Skeletal muscle cell (primary cell): ENCODE results near the gene OTOS.

Experiments used
- DNase-seq: peaks from one replicate; pipeline ENCODE4 v3.0.0-alpha.2; 2010; ENCODE audit warnings: low read depth
- H3K4me3 ChIP-seq: 2 replicates; pipeline ENCODE4 v1.5.1; 2011; ENCODE audit warnings: low read depth, mild to moderate bottlenecking, control low read depth, low read length, moderate library complexity

The OTOS gene

DNA sequence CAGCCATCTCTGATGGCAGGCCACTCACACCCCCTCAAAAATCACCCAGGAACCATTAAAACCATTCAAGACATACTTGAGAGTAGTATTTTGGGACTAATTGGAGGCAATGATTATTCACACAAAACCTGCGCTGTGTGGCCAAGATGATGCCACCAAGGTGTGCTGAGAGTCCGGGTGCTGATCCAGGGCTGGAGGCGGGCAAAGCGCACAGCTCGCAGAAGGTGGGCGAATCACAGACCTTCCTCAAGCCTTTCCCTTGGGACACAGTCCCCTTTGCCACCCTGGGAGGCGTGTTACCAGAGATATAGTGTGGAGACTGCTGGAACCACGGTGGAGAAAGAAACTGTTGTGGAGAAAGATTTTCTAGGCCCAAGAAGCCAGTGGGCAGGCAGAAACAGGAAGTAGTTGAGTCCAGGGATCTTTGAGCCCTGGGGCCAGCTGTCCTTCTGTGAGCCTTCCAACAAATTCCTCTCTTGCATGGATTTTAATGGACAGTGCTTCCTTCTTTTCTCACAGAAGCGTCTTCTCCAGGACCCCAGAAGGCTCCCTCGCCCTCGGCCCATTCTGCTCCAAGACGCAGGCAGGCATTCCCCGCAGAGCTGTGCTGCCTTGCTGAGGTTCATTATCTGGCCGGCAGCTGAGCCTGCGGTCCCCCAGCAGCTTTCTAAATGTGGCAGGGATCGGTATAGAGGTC is 12.4 kb downstream of the OTOS start:
- no peak for DNase-seq

DNA sequence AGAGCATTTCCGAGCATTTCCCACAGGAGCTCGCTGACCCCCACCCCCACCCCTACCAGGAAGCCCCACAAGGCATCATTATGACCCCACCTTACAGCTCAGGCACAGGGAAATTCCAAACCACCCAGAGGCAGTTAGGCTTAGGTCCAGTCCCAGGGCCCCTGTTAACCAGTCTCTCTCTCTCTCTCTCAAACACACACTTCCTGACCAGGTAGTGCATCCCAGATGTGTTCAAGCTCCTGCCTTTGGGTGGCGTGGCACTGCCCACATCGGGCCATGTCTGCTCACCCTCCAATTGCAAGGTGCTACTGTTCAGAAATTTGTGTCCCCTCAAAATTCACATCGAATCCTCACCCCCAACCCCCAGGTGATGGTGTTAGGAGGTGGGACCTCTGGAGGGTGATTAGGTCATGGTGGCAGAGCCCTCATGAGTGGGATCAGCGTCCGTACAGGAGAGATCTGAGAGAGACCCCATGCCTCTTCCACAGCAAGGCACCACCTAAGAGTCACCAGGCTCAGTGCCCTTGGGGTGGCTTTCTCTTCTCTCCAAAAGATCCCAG is 13.2 kb downstream of the OTOS start:
- DNase-seq = no peak
- no peak overlapping the region for H3K4me3 ChIP-seq

More for the DNA sequence above, 12.4 kb downstream of the OTOS start:
- H3K4me3 ChIP-seq = no peak overlapping the region

DNA sequence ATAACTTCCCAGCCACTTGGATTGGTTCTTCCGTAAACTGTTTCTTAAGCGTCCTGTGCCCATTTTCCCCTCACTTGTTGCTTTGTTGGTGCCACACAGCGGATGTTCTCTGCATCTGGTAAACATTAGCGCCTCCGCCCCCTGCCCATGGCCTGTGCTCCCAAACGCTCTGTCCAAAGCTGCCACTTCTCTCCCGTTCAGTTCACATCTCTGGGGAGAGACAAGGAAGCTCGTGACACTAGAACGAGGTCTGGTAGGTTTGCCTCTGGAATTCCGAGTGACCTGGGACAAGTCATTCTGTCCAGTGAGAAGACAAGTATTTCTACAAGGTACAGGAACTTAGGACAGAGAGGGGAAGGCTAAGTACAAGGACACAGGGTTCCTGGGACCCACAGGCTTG is 13.7 kb downstream of the OTOS start:
- DNase-seq = no peak
- no peak overlapping the region for H3K4me3 ChIP-seq

DNA sequence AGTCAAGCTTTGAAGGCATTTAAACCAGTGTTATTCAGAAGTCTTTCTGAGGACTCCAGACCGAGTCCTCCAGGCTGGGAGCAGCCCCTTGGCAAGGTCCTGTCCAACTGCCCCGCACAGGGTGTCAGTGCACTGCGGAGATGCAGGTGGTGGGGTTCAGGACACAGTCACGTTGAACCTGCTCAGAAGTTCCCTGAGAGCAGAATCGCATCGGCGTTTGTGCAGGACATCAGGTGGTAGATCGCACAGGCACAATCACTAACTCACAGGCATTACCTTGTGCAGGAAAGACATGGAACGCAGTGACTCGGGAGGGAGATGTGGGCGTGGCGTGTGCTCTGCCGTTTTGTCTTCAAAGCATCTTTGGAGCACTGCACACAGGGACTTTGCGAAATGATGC is 14.7 kb downstream of the OTOS start:
- H3K4me3 ChIP-seq = no peak overlapping the region
- DNase-seq = no peak

DNA sequence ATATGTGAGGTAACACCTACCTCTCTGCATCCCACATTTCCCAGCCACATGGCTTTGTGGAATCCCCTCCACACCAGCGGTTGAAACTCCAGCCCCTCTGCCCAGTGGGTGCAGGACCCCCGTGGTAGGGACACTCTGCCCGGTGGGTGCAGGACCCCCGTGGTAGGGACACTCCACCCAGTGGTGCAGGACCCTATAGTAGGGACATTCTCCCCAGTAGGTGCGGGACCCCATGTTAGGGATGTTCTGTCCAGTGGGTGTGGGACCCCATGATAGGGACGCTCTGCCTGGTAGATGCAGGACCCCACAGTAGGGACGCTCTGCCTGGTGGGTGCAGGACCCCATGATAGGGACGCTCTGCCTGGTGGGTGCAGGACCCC is 15.8 kb downstream of the OTOS start:
- H3K4me3 ChIP-seq = no peak overlapping the region
- no peak for DNase-seq

DNA sequence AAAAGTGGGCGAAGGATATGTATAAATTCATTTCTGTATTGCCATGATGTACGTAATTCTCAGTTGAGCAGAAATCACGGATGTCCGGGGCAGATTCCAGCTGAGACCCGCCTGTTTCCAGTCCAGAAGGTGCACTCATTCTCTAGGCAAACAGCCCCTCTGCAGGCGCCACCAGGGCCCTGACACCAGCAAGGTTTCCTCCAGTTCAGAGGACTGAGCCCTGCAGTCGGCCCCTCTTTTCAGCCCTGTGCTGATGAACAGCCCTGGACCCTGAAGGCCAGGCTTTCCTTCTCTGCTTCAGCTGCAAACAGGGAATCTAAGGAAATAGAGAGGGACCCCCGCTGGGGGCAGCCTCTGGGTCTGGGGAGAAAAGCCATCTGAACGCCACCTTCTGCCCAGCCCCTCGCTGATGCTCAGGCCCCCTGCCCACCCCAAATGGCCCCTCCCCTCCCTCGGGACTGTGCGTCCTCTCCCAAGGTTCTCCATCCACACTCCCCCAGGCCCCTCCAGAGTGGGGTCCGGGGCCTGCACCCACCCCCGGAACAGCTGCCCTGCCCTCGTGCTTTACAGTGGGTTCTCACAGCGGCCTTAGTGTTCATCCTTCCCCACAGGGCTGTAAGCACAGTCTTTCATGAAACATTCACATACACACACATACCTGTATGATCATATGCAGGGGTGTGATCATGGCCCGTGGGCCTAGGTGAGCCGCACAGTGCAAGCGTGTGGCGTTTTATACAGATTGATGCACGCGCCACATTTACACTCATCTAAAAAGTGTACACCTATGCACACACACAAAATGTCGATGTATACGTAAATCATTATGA is 16.4 kb downstream of the OTOS start:
- no peak overlapping the region for H3K4me3 ChIP-seq
- no peak for DNase-seq

DNA sequence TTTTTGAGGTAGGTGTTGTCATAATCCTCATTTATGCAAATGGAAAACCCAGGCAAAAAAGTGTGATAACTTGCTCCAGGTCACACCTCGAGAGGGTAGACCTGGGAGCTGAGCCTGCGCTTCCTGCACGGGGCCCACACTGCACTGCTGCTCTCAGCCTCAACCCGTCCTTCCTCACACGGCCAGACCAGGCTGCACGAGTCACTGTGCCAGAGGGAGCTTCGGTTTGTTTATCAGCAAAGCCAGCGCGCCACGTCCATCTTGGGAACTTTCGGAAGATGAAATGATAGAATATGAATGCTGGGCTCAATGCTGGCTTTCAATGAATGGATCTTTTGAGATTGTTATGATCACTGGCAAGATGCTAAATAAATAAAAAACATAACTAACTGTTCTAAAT is 18.8 kb downstream of the OTOS start:
- DNase-seq = no peak
- no peak overlapping the region for H3K4me3 ChIP-seq

DNA sequence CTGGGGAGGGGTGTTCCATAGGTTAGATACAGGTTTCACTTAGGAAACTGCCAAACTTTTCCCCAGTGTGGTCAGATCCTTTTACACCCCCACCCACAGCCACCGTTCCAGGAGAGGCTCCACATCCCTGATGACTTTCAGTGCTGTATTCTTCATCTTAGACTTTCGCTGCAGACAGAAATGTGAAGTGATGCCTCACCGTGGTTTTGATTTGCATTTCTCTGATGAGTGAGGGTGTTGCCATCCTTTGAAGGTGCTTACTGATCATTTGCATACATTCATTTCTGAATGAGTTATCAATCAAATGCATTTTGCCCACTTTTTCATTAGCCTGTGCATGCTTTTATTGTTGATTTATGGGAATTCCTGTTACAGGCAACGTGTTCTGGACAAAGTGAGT is 19.3 kb downstream of the OTOS start:
- DNase-seq = no peak
- H3K4me3 ChIP-seq = no peak overlapping the region

DNA sequence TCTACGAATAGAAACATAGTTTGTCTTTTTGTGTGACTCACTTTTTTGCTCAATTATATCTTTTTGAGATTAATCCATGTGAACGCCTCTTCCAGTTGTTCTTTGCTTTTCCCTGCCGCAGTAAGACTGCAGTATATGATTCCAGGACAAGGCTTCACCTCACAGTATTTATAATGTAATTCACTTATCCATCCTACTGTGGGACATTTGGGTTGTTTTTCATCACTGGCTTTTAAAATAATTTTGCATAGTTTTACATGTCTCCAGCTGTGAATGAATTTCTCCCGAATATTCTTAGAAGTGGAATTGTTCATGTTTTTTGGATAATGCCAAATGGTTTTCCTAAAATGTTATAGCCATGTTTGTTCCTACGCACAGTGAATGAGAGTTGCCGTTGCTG is 26.2 kb downstream of the OTOS start:
- H3K4me3 ChIP-seq = no peak overlapping the region
- DNase-seq = no peak

DNA sequence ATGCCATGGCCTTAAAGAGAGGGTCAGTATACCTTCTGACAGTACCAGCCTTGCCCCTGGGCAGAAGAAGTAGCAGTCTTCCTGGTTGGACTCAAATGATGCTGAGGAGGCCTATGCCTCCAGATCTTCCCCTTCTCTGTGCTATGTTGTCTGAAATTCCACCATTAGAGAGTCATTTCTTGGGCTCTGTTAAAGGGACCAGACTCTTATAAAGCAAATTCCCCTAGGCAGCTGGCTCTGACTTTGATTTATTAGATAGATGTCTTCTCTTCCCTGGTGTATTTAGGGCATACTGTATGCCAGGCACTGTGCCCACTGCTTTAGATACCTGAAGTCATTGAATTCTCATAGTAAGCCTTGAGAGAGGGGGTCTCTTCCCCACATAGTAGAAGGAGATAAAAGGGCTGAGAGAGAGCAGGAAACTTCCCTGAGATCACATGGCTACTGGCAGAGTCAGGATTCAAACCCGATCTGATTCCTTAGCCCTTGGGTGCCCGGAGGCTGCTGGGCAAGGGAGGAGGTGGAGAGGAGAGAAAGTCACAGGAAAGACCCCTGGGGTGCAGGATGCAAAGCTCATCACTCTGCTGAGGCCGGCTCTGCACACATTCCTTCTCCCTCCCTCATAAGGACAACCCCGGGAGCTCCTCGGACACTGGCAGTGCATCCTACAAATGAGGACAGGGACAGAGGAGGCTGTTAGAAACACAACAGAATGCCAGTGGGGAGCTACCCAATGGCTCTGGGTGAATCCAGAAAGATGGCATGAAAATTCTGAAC is 27.4 kb downstream of the OTOS start:
- DNase-seq = no peak
- H3K4me3 ChIP-seq = no peak overlapping the region

DNA sequence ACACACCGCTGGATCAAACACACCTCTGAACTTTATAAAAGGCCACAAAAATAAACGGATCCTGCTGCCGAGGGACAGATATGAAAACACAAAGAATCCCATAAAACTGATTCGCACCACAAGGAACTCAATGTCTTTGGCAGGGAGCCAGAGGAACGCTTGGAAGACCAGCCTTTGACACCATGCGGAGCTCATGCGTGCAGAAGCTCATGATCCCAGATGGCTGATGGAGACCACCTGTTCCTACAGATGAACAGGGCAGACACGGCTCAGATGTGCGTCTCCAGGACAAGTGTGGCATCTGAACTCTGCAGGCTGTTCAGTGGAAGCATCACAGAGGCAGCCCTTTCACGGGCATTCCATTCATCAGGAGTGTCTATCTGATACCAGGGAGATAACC is 29.2 kb downstream of the OTOS start:
- no peak overlapping the region for H3K4me3 ChIP-seq
- no peak for DNase-seq

DNA sequence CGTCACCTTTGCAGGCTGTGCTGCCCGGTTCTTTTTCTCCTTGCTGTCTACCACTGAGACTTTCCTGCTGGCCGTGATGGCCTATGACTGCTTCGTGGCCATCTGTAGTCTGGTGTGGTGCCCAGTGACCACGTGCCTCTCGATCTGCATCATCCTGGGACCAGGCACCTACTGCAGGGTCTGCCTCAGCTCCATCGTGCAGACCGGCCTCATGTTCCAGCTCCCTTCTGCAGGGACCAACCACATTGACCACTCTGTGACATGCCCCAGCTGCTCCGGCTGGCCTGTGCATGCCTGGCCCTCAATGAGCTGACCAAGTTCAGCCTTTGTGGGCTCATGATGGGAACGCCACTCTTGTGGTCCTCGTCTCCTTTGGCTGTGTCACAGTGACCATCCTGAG is 31.1 kb downstream of the OTOS start:
- DNase-seq = no peak
- no peak overlapping the region for H3K4me3 ChIP-seq

DNA sequence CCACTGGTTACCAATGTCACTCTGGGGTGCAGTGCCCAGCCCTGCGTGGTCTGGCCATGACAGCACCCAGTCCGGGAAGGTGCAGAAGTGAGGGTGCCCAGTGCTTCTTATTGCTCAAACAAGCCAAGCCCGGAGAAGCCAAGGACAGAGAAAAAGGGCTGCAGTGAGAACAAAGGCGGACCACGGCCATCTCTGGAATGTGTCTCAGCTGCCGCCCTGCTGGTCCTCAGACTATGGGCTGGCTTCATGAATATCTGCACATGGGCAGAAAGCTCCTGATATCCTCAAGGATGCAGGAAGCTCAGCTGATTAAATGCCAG is 33.0 kb downstream of the OTOS start:
- no peak overlapping the region for H3K4me3 ChIP-seq
- DNase-seq = no peak

DNA sequence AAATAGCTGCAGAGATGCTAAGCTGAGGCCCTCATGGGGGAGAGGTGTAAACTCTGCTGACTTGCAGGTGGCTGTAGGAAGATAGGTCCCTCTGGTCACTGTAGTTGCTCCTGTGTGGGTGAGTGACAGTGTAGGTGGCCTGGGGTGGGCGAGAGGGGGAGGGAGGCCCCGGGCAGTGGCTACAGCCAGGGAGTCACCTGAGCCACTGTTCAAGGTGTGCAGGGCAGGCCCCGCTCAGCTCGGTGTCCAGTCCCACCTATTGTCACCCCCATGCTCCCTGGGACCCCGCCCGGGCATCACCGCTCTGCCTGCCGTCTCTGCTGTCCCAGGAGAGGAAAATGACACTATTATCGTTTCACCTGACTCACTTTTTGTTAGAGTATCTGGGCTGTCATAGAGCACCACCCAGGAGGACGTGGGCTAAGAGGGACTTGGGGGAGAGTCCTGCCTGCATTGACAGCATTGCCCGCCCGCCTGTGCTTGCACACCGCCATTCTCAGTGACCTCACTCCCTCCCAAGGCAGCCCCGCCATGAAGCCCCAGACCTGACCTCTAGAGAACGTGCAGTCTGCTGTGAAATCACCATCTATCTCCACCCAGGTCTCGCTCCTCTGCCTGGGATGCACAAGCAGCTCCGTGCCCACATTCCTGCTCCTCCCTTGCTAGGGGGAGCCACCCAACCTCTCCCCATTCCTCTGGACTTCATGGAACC is 33.5 kb downstream of the OTOS start:
- H3K4me3 ChIP-seq = no peak overlapping the region
- DNase-seq = no peak

DNA sequence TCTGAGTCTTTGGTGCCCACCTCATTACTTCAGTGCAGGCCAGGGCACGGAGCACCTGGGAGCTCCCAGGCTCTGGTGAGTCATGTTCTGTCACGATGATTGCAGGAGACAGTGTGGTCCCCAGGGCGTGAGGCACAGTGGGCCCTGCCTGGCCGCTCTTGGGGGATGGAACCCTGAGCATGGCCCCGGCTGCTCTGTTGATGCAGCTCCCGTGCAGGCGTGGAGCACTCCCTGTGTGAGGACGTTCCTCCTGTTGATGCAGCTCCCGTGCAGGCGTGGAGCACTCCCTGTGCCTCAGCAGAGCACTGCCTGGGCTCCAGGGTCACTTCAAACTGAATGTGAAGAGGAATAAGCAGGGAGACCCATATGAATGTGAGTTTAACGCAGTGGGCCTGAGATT is 34.5 kb downstream of the OTOS start:
- no peak overlapping the region for H3K4me3 ChIP-seq
- no peak for DNase-seq

DNA sequence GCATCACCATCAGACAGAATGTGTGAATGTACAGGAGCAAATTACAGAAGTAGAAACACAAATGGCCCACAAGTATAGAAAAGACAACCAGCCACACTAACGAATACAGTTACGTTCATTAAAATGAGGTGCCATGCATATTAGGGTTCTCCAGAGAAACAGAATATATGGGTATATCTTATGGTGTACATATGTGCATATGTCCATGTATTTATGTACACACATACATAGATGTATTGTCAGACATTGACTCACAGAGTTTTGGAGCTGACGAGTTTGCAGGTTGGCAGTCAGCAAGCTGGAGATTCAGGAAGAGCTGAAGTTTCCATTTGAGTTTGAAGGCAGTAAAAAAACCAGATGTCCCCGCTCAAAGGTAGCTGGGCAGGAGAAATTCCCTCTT is 37.3 kb downstream of the OTOS start:
- no peak overlapping the region for H3K4me3 ChIP-seq
- DNase-seq = no peak

DNA sequence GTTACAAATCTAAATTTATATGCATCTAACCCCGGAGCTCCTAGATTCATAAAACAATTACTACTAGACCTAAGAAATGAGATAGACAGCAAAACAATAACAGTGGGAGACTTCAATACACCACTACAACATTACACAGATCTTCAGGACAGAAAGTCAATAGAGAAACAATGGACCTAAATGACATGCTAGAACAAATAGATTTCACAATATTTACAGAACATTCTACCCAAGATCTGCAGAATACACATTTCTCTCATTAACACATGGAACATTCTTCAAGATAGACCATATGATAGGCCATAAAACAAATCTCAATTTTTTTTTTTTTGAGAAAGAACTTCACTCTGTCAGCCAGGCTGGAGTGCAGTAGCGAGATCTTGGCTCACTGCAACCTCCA is 42.1 kb downstream of the OTOS start:
- DNase-seq = no peak
- no peak overlapping the region for H3K4me3 ChIP-seq

DNA sequence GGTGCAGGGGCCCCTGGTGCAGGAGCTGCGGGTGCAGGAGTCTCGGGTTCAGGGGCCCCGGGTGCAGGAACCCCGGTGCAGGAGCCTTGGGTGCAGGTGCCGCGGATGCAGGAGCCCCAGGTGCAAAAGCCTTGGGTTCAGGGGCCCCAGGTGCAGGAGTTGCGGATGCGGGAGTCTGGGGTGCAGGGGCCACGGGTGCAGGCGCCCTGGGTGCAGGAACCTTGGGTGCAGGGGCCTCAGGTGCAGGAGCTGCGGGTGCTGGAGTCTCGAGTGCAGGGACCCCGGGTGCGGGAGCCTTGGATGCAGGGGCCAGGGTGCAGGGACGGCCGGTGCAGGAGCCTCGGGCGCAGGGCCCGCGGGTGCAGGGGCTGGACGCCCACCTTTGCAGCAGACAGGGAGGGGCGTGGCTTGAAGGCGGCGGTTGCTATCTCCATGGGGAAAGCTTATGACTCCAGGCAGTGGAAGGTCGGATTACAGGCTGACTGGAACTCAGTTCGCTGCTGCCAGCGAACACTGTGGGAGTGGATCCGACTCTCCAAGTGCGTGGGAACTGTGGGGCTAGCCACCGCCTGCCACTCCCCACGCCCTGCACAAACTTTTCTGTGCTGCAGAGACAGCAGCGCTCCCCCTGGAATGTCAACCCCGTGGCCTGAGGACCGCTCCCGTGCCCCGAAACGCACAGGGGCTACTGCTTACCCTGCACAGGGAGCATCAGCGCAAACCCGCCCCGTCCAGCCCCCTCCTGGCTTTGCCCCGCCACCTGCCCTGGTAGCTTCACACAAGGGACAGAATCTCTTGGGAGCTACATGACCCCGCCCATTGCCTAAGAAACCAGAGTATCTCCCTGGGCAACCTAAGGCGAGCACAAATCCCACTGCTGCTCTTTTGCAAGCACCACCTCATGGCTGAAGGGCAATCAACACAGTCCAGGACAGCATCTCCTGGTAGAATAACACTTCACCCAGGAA is 44.6 kb downstream of the OTOS start:
- H3K4me3 ChIP-seq = no peak overlapping the region
- DNase-seq = no peak

DNA sequence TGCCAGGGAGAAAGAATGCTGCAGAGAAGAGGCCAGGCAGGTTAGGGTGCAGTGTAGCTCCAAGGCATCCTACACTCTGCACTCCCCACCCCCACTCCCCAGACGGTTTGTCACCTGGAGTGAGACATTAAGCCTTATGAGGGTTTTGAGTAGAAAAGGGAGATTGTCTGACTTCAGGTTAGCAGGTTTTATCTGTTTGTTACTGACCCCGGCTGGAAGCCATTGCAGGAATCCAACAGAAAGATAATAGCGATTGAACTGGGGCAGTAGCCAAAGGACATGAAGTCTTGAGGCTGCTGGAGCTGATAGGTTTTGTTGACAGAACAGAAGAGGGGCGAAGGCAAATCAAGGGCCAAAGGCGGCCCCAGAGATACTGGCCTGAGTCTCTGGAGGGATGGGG is 51.2 kb downstream of the OTOS start:
- H3K4me3 ChIP-seq = no peak overlapping the region
- DNase-seq = no peak
